OCI-LY1 (cell line): ENCODE results near the gene UPF2.

Experiments
- EZH2 ChIP-seq: fragments of 200-600 bp; sonication (generic), shearing (Covaris generic); IDR thresholded peaks from 2 replicates; pipeline ENCODE4 v1.8.0; 2017; ENCODE audit warnings: borderline replicate concordance, mixed run types, mild to moderate bottlenecking, antibody characterized with exemption, low read length, moderate library complexity, mixed read lengths
- TF ChIP-seq, protein P1 (sequence below): fragments of 200-600 bp; sonication (generic), shearing (Covaris generic); IDR thresholded peaks from 2 replicates; pipeline ENCODE4 v1.5.1; 2017; ENCODE audit warnings: mild to moderate bottlenecking, antibody characterized with exemption, low read length, moderate library complexity, mixed read lengths

DNA sequence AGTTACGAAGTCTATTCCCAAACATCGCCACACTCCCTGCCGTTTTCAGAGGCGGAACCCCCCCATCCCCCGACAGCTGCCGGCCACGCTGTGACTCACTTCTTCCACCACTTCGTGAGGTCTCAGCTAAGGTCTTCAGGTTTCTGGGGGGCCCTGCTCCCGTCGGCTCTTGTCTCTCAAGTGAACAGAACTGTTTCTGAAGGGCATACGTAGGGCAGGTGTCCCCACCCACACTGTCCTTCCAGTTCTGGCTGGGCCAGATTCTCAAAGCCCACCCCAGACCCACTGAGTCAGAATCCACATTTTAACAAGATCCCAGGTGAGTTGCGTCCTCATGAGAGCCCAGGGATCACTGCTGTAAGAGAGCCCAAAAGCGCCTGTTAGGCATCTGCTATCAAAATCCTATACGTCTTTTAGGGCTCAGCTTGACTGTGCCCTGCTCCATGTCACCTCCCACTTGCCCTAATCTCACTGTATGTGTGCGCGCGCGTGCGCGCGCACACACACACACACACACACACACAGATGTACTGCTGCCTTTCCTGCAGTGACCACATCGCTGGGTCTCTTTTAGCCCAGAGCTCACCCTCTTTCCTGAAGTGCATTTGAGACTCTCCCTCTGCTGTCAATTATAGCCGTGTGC, 140.7 kb downstream of the UPF2 start:
- TF ChIP-seq EZH2 = no peak
- TF ChIP-seq, protein P1, sequence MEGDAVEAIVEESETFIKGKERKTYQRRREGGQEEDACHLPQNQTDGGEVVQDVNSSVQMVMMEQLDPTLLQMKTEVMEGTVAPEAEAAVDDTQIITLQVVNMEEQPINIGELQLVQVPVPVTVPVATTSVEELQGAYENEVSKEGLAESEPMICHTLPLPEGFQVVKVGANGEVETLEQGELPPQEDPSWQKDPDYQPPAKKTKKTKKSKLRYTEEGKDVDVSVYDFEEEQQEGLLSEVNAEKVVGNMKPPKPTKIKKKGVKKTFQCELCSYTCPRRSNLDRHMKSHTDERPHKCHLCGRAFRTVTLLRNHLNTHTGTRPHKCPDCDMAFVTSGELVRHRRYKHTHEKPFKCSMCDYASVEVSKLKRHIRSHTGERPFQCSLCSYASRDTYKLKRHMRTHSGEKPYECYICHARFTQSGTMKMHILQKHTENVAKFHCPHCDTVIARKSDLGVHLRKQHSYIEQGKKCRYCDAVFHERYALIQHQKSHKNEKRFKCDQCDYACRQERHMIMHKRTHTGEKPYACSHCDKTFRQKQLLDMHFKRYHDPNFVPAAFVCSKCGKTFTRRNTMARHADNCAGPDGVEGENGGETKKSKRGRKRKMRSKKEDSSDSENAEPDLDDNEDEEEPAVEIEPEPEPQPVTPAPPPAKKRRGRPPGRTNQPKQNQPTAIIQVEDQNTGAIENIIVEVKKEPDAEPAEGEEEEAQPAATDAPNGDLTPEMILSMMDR = no peak
